Activated CD8-positive, alpha-beta memory T cell treated with anti-CD3 and anti-CD28 coated beads for 4 hours (primary cell): ENCODE results near the gene CCL15.

Experiments
- DNase-seq, 2 donors: peaks; one replicate each; pipeline ENCODE4 v3.0.0-alpha.2; 2020; ENCODE audit warnings: low read depth in 2 of 2

Gene CCL15

GRCh38 chr17:35991075-35991474, 10.3 kb downstream of the CCL15 start:
- no peak for DNase-seq

- DNase-seq: no peak
Measured at GRCh38 chr17:35988164-35988563, 13.2 kb downstream of the CCL15 start.

GRCh38 chr17:35986643-35987042, 14.7 kb downstream of the CCL15 start, which contains the start of gene CCL14:
TSS of gene CCL14 (minus strand) at chr17:35986729. CDS start at chr17:35986649, 80 bp downstream.
- DNase-seq: no peak

GRCh38 chr17:35984140-35984539, 17.2 kb downstream of the CCL15 start:
- DNase-seq: no peak

GRCh38 chr17:35982409-35983191, 18.8 kb downstream of the CCL15 start:
- DNase-seq: no peak

GRCh38 chr17:35981908-35982330, 19.4 kb downstream of the CCL15 start:
- DNase-seq: no peak

GRCh38 chr17:35981246-35981645, 20.1 kb downstream of the CCL15 start, which contains the start of gene CCL16:
TSS of gene CCL16 (minus strand) at chr17:35981497. CDS start at chr17:35981420, 77 bp downstream.
- DNase-seq: no peak

GRCh38 chr17:35978346-35978745, 23.0 kb downstream of the CCL15 start:
- no peak for DNase-seq

GRCh38 chr17:35977509-35977908, 23.8 kb downstream of the CCL15 start:
- no peak for DNase-seq

- DNase-seq: no peak
Measured at GRCh38 chr17:35973333-35974260, 27.8 kb downstream of the CCL15 start.

- no peak for DNase-seq
Measured at GRCh38 chr17:35972945-35973332, 28.4 kb downstream of the CCL15 start.

- no peak for DNase-seq
Measured at GRCh38 chr17:35972535-35972934, 28.8 kb downstream of the CCL15 start.

- no peak for DNase-seq
Measured at GRCh38 chr17:35972066-35972465, 29.3 kb downstream of the CCL15 start.

GRCh38 chr17:35969558-35970380, 31.6 kb downstream of the CCL15 start:
- DNase-seq: peak; percentile 40 to 63

- DNase-seq: no peak
Measured at GRCh38 chr17:35968520-35969054, 32.8 kb downstream of the CCL15 start.

- no peak for DNase-seq
Measured at GRCh38 chr17:35965272-35965671, 36.1 kb downstream of the CCL15 start.

- DNase-seq: no peak
Measured at GRCh38 chr17:35963663-35964062, 37.7 kb downstream of the CCL15 start.

GRCh38 chr17:35953720-35954119, 47.6 kb downstream of the CCL15 start:
- DNase-seq: no peak

- no peak for DNase-seq
Measured at GRCh38 chr17:35949401-35949800, 52.0 kb downstream of the CCL15 start.

- no peak for DNase-seq
Measured at GRCh38 chr17:35948092-35948491, 53.3 kb downstream of the CCL15 start.
